CD4-positive, CD25-positive, alpha-beta regulatory T cell (primary cell): ENCODE results near the gene CD244. TPM values are rescaled to one million over a fixed set of nuclear protein-coding genes. Genes with fewer than 3 reads are reported as not detected.
"Not testable (repeated sequence)": the region's sequence is repeated elsewhere in the genome, so short reads cannot be mapped to it uniquely, and the experiment has no call there.

Experiments used
- ATAC-seq, 2 donors: fragments of 150-1000 bp; cut with Tn5 transposase; one replicate each; pipeline ENCODE4 v1.10.0; 2021; ENCODE audit warnings: low read depth in 2 of 2, moderate number of reproducible peaks in 2 of 2, moderate library complexity in 1 of 2
- DNase-seq, 3 donors: peaks; one replicate each; pipeline versions ENCODE4 v3.0.0 to v3.0.0-alpha.2; 2012 to 2022; ENCODE audit warnings: mixed read lengths in 1 of 3
- H3K27ac ChIP-seq: one replicate; pipeline ENCODE4 v1.7.0; 2013; ENCODE audit warnings: mild to moderate bottlenecking, low read length; ENCODE audit not compliant: insufficient read depth, poor library complexity, severe bottlenecking
- H3K27me3 ChIP-seq: one replicate; pipeline ENCODE4 v1.7.0; 2013; ENCODE audit warnings: low read length; ENCODE audit not compliant: control insufficient read depth, insufficient read depth
- H3K36me3 ChIP-seq: one replicate; pipeline ENCODE4 v1.7.0; 2013; ENCODE audit warnings: mild to moderate bottlenecking, low read length, moderate library complexity; ENCODE audit not compliant: control insufficient read depth, insufficient read depth
- H3K4me1 ChIP-seq: 2 replicates; pipeline ENCODE4 v1.7.0; 2013; ENCODE audit warnings: mild to moderate bottlenecking, low read length; ENCODE audit not compliant: insufficient read depth, control insufficient read depth, poor library complexity, severe bottlenecking
- H3K4me3 ChIP-seq: one replicate; pipeline ENCODE4 v1.7.0; 2013; ENCODE audit warnings: low read depth, mild to moderate bottlenecking, low read length, moderate library complexity
- H3K9me3 ChIP-seq, 2 experiments: 1 replicate in 1 of 2; 2 replicates in 1 of 2; pipeline ENCODE4 v1.7.0; 2013; ENCODE audit warnings: low read length in 2 of 2, mild to moderate bottlenecking in 1 of 2, moderate library complexity in 1 of 2; ENCODE audit not compliant: control insufficient read depth in 2 of 2
- H3K27ac Mint-ChIP-seq, 3 donors: one replicate each; pipeline ENCODE4 v1.8.0; 2020 to 2022; ENCODE audit warnings: mild to moderate bottlenecking in 3 of 3, mixed read lengths in 3 of 3, moderate library complexity in 2 of 3
- H3K27me3 Mint-ChIP-seq: one replicate; pipeline ENCODE4 v1.8.0; 2022; ENCODE audit warnings: mild to moderate bottlenecking, mixed read lengths
- H3K36me3 Mint-ChIP-seq: one replicate; pipeline ENCODE4 v1.8.0; 2020; ENCODE audit warnings: mixed read lengths
- H3K4me1 Mint-ChIP-seq, 4 donors: one replicate each; pipeline ENCODE4 v1.8.0; 2020 to 2022; ENCODE audit warnings: mixed read lengths in 4 of 4, mild to moderate bottlenecking in 1 of 4
- H3K4me3 Mint-ChIP-seq, 4 donors: one replicate each; pipeline ENCODE4 v1.8.0; 2020 to 2022; ENCODE audit warnings: mild to moderate bottlenecking in 4 of 4, mixed read lengths in 4 of 4, moderate library complexity in 3 of 4
- H3K9me3 Mint-ChIP-seq, 7 donors: one replicate each; pipeline ENCODE4 v1.8.0; 2020 to 2022; ENCODE audit warnings: mixed read lengths in 7 of 7, mild to moderate bottlenecking in 3 of 7, moderate library complexity in 2 of 7
- polyA plus RNA-seq, 4 donors: library from polyadenylated mRNA; unstranded; fragments of 300-500 nt; fragmentation: Illumina TruSeq; gene quantifications; one replicate each; pipeline ENCODE4 v1.2.3, GENCODE V29; 2021
- total RNA-seq: library from RNA; stranded (reverse); gene quantifications from one replicate; pipeline ENCODE4 v1.2.3, GENCODE V29; 2022

Gene CD244
- total and polyA plus RNA-seq, 5 donors from 2014 or later = 0.26 to 0.63 (median 0.47) TPM

GRCh38 chr1:160902251-160902650 is 39.6 kb upstream of the CD244 start:
- ATAC-seq, H3K9me3 Mint-ChIP-seq, H3K27ac Mint-ChIP-seq, H3K36me3 ChIP-seq, H3K9me3 ChIP-seq, H3K4me3 ChIP-seq, H3K4me1 ChIP-seq, H3K27me3 ChIP-seq, H3K36me3 Mint-ChIP-seq, H3K27ac ChIP-seq, DNase-seq, H3K4me1 Mint-ChIP-seq, H3K4me3 Mint-ChIP-seq: not testable (repeated sequence)
- H3K27me3 Mint-ChIP-seq = peaks cover 38% of the 10 kb centered on the region

GRCh38 chr1:160901768-160902167 is 39.1 kb upstream of the CD244 start:
- Histone ChIP-seq H3K36me3 (no peaks in the 10 kb centered on the region), H3K27ac (no peak overlapping the region), H3K27me3 (peaks cover 2% of the 10 kb centered on the region), H3K4me1 (no peaks in the 10 kb centered on the region), H3K9me3 (peaks cover 0 to 2% of the 10 kb centered on the region in 2 experiments), H3K4me3 (no peak overlapping the region)
- no peak for DNase-seq
- no peaks in the 10 kb centered on the region for H3K4me1 Mint-ChIP-seq
- H3K4me3 Mint-ChIP-seq = no peak overlapping the region
- ATAC-seq = no peak
- H3K27me3 Mint-ChIP-seq = peaks cover 43% of the 10 kb centered on the region
- peaks cover 0 to 3% (median 0%) of the 10 kb centered on the region in 7 donors for H3K9me3 Mint-ChIP-seq
- H3K36me3 Mint-ChIP-seq = no peaks in the 10 kb centered on the region
- no peak overlapping the region for H3K27ac Mint-ChIP-seq

GRCh38 chr1:160900683-160901082 is 38.0 kb upstream of the CD244 start:
- ATAC-seq, H3K36me3 ChIP-seq, H3K27ac Mint-ChIP-seq, H3K4me3 ChIP-seq, DNase-seq, H3K4me1 ChIP-seq, H3K9me3 ChIP-seq, H3K27ac ChIP-seq, H3K27me3 ChIP-seq, H3K4me3 Mint-ChIP-seq, H3K9me3 Mint-ChIP-seq, H3K36me3 Mint-ChIP-seq, H3K4me1 Mint-ChIP-seq: not testable (repeated sequence)
- H3K27me3 Mint-ChIP-seq = peaks cover 45% of the 10 kb centered on the region

- peaks cover 0 to 13% (median 5%) of the 10 kb centered on the region in 7 donors for H3K9me3 Mint-ChIP-seq
- H3K27me3 ChIP-seq, H3K4me1 Mint-ChIP-seq, H3K36me3 ChIP-seq, ATAC-seq, H3K4me1 ChIP-seq, H3K27ac ChIP-seq, H3K4me3 ChIP-seq, DNase-seq, H3K9me3 ChIP-seq, H3K36me3 Mint-ChIP-seq, H3K4me3 Mint-ChIP-seq: not testable (repeated sequence)
- H3K27ac Mint-ChIP-seq = peak overlapping the region in 1 of 3 donors; percentile 24
- peaks cover 52% of the 10 kb centered on the region for H3K27me3 Mint-ChIP-seq
These were observed 31.9 kb upstream of the CD244 start for GRCh38 chr1:160894368-160895135.

GRCh38 chr1:160891474-160891873 is 28.8 kb upstream of the CD244 start:
- H3K27me3 Mint-ChIP-seq = peaks cover 50% of the 10 kb centered on the region
- H3K4me3 ChIP-seq = no peak overlapping the region

GRCh38 chr1:160888926-160889325 is 26.2 kb upstream of the CD244 start:
- no peak for DNase-seq
- Mint-ChIP-seq H3K4me3 (no peak overlapping the region), H3K36me3 (no peaks in the 10 kb centered on the region), H3K4me1 (peaks cover 0 to 4% (median 0%) of the 10 kb centered on the region in 4 donors), H3K27me3 (peaks cover 46% of the 10 kb centered on the region), H3K9me3 (peaks cover 0 to 5% (median 4%) of the 10 kb centered on the region in 7 donors), H3K27ac (no peak overlapping the region)
- Histone ChIP-seq H3K36me3 (no peaks in the 10 kb centered on the region), H3K27ac (no peak overlapping the region), H3K4me1 (no peaks in the 10 kb centered on the region), H3K4me3 (no peak overlapping the region), H3K27me3 (peaks cover 6% of the 10 kb centered on the region), H3K9me3 (no peaks in the 10 kb centered on the region)
- no peak for ATAC-seq

More at GRCh38 chr1:160891474-160891873, 28.8 kb upstream of the CD244 start:
- no peaks in the 10 kb centered on the region for H3K36me3 ChIP-seq
- no peaks in the 10 kb centered on the region for H3K4me1 ChIP-seq
- DNase-seq (no peak), ATAC-seq (no peak)
- H3K36me3 Mint-ChIP-seq = no peaks in the 10 kb centered on the region
- H3K4me1 Mint-ChIP-seq = peaks cover 0 to 2% (median 0%) of the 10 kb centered on the region in 4 donors
- H3K9me3 ChIP-seq = no peaks in the 10 kb centered on the region
- H3K4me3 Mint-ChIP-seq = no peak overlapping the region
- no peak overlapping the region for H3K27ac ChIP-seq
- peaks cover 0 to 10% (median 5%) of the 10 kb centered on the region in 7 donors for H3K9me3 Mint-ChIP-seq
- no peak overlapping the region for H3K27ac Mint-ChIP-seq
- H3K27me3 ChIP-seq = peaks cover 4% of the 10 kb centered on the region

GRCh38 chr1:160887071-160887470 is 24.4 kb upstream of the CD244 start:
- Mint-ChIP-seq H3K4me3 (no peak overlapping the region), H3K36me3 (no peaks in the 10 kb centered on the region), H3K27ac (no peak overlapping the region), H3K27me3 (peaks cover 44% of the 10 kb centered on the region), H3K9me3 (no peaks in the 10 kb centered on the region), H3K4me1 (peaks cover 0 to 4% (median 0%) of the 10 kb centered on the region in 4 donors)
- ATAC-seq (no peak), DNase-seq (no peak)
- H3K36me3 ChIP-seq = no peaks in the 10 kb centered on the region
- H3K27ac ChIP-seq = no peak overlapping the region
- no peak overlapping the region for H3K4me3 ChIP-seq
- no peaks in the 10 kb centered on the region for H3K4me1 ChIP-seq
- no peaks in the 10 kb centered on the region for H3K9me3 ChIP-seq
- peaks cover 6% of the 10 kb centered on the region for H3K27me3 ChIP-seq

GRCh38 chr1:160885042-160885441 is 22.4 kb upstream of the CD244 start, which contains the start of gene ITLN1:
Gene ITLN1 (minus strand): TSS chr1:160885180. CDS start chr1:160884877, 303 bp downstream.
- no peak within 1 kb of the TSS for H3K27ac Mint-ChIP-seq
- H3K4me1 Mint-ChIP-seq = peaks cover 0 to 5% (median 2%) of the 10 kb centered on the region in 4 donors

More at GRCh38 chr1:160885042-160885441, 22.4 kb upstream of the CD244 start, which contains the start of gene ITLN1:
- Mint-ChIP-seq H3K27me3 (peaks cover 29% of the 10 kb centered on the region), H3K36me3 (no peaks in the 10 kb centered on the region), H3K9me3 (no peaks in the 10 kb centered on the region), H3K4me3 (no peak within 1 kb of the TSS)
- Histone ChIP-seq H3K27me3 (peaks cover 2% of the 10 kb centered on the region), H3K4me3 (no peak within 1 kb of the TSS), H3K36me3 (no peaks in the 10 kb centered on the region), H3K27ac (no peak within 1 kb of the TSS), H3K4me1 (no peaks in the 10 kb centered on the region), H3K9me3 (no peaks in the 10 kb centered on the region)
- DNase-seq (no peak), ATAC-seq (no peak)
